Choroid plexus epithelial cell (primary cell): Measurements from ENCODE around the gene CCDC134.

Experiments used
- DNase-seq: peaks from one replicate; pipeline ENCODE4 v3.0.0-alpha.2; 2010; ENCODE audit warnings: low read depth
- H3K4me3 ChIP-seq: 2 replicates; pipeline ENCODE4 v1.5.1; 2011; ENCODE audit warnings: low read depth, mild to moderate bottlenecking, control low read depth, low read length, moderate library complexity
- TF ChIP-seq, protein P1 (sequence below): conservative IDR thresholded peaks from 2 replicates; pipeline ENCODE4 v1.5.1; 2011; ENCODE audit warnings: low read depth, mild to moderate bottlenecking, control low read depth, inconsistent platforms, low read length, moderate library complexity

CCDC134 gene

DNA sequence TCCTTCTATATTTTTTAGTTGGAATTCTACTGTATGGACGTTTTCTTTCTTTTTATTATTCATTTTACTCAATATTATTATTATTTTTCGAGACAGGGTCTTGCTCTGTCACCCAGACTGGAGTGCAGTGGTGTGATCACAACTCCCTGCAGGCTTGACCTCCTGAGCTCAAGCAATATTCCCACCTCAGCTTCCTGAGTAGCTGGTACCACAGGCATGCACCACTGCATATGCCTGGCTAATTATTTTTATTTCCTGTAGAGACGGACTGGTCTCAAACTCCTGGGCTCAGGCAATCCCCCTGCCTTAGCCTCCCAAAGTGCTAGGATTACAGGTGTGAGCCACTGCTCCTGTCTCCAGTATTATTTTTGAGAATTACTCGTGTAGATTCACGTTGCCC, 34.0 kb upstream of the CCDC134 start:
- TF ChIP-seq, protein P1, sequence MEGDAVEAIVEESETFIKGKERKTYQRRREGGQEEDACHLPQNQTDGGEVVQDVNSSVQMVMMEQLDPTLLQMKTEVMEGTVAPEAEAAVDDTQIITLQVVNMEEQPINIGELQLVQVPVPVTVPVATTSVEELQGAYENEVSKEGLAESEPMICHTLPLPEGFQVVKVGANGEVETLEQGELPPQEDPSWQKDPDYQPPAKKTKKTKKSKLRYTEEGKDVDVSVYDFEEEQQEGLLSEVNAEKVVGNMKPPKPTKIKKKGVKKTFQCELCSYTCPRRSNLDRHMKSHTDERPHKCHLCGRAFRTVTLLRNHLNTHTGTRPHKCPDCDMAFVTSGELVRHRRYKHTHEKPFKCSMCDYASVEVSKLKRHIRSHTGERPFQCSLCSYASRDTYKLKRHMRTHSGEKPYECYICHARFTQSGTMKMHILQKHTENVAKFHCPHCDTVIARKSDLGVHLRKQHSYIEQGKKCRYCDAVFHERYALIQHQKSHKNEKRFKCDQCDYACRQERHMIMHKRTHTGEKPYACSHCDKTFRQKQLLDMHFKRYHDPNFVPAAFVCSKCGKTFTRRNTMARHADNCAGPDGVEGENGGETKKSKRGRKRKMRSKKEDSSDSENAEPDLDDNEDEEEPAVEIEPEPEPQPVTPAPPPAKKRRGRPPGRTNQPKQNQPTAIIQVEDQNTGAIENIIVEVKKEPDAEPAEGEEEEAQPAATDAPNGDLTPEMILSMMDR = no peak
- no peak overlapping the region for H3K4me3 ChIP-seq
- no peak for DNase-seq

DNA sequence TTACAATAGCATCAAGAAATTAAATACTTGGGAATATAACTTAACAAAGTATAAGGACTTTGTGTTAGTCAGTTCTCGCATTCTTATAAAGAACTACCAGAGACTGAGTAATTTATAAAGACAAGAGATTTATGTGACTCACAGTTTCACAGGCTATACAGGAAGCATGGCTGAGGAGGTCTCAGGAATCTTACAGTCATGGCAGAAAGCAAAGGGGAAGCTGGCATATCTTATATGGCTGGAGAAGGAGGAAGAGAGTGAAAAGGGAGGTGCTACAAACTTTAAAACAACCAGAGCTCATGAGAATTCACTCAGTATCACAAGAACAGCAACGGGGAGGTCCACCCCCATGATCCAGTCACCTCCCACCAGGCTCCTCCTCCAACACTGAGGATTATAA, 32.0 kb upstream of the CCDC134 start:
- TF ChIP-seq, protein P1 = no peak
- no peak overlapping the region for H3K4me3 ChIP-seq
- DNase-seq = peak; percentile 40

DNA sequence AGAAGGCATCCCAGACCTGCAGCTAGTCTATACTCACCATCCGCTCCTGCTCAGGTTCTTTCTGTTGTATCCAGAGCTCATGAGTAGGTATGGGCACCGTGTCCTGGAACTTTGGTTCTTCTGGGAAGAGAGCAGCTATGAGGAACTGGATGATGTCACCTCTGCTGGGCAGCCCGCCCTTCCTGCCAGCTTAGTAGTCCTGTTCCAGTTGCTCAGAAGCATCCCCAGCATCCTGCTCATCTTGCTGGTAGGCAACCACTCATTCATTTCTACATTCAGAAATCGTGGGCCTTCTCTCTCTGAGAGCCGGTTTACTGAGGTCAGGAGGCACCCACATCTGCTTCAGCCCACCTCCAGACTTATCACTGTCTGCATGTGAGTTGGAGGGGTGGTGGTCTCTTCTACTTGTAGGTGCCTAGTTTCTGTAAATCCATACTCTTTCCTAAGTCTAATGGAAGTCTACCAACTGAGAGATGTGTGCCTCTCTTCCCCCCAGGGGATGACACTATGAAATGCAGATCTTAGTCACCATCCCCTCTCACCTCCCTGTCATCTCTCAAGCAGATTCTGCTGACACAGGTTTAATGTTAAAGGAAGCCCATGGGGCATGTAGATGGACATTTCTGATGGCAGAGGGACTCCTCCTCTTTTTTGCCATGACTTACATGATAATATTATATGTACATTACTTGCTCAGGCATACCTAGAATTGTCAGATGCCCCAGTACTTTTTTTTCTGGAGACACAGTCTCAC, 29.6 kb upstream of the CCDC134 start:
- no peak overlapping the region for H3K4me3 ChIP-seq
- DNase-seq = no peak
- TF ChIP-seq, protein P1 = no peak

DNA sequence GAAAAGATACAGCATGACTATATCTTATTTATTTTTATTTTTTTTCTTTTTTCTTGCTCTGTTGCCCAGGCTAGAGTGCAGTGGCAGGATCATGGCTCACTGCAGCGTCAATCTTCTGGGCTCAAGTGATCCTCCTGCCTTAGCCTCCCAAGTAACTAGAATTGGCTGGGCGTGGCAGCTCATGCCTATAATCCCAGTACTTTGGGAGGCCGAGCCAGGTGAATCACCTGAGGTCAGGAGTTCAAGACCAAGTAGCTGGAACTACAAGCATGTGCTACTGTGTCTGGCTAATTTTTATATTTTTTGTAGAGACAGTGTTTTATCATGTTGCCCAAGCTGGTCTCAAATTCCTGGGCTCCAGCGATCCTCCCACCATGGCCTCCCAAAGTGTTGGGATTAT, 28.3 kb upstream of the CCDC134 start:
- TF ChIP-seq, protein P1 = no peak
- H3K4me3 ChIP-seq = no peak overlapping the region
- no peak for DNase-seq

DNA sequence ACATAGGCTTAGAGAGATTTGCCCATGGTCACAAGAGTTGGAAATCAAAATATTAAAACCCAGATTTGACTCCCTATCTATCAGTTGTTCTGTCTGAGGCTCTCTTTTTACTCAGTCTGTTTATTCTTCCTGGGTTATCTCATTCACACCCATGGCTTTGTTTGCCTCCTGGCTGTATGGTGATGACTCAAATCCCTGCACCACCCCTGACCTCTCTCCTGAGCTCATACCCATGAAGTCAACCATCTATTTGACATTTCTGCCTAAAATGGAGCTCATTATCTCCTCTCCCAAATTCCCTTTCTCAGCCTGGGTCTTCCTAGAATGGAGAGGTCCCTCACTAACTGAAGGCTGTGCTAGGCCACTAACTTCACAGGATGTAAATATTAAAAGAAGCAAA, 27.8 kb upstream of the CCDC134 start:
- no peak for DNase-seq
- TF ChIP-seq, protein P1 = no peak

DNA sequence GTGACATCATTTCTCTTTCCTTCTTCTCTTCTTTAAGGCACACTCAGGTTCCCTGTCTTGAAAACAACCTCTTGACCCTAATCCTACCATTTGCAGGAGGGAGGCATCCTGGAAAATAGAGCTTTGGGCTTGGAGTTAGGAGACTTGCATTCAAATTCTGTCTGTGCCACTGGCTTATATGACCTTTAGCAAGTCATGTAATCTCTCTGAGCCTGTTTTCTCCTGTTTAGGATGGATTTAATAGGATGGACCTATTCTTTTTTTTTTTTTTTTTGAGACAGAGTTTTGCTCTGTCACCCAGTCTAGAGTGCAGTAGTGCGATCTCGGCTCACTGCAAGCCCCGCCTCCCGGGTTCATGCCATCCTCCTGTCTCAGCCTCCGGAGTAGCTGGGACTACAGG, 25.1 kb upstream of the CCDC134 start:
- TF ChIP-seq, protein P1 = no peak
- H3K4me3 ChIP-seq = no peak overlapping the region
- DNase-seq = no peak

More for the DNA sequence above, 27.8 kb upstream of the CCDC134 start:
- H3K4me3 ChIP-seq = no peak overlapping the region

DNA sequence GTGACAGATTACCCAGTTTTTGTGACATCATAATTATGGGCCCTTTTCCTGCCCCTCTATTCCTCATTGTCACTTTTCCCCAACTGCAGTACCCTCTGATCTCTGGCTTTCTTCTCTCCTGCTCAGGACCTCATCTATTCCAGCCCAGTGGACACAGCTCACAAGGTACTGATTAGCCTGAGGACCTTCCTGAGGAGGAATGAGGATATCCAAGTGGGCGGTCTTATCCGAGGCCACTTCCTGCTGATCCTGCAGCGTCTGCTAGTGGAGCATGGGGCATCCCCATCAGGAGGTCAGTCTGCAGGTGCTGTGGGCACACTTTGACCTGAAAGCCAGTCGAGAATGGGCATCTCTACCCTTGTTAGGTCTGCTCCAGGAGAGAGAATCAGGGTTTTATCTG, 24.5 kb upstream of the CCDC134 start:
- TF ChIP-seq, protein P1 = no peak
- no peak overlapping the region for H3K4me3 ChIP-seq
- no peak for DNase-seq
